Ascending aorta (tissue), 2 donors: ENCODE data around the gene SUGT1. TPM values are rescaled to one million over a fixed set of nuclear protein-coding genes. Genes with fewer than 3 reads are reported as not detected.
A peak's percentile ranks its signal among the peaks of the same experiment; 100 is the strongest.

Experiments used
- DNase-seq, 2 donors: peaks; one replicate each; pipeline ENCODE4 v3.0.0-alpha.2; 2019; ENCODE audit warnings: low spot score in 2 of 2
- H3K27ac ChIP-seq, 2 donors: fragments of 200-600 bp; sonication (generic); one replicate each; pipeline ENCODE4 v1.5.1; 2016 to 2017; ENCODE audit warnings: mild to moderate bottlenecking in 1 of 2
- H3K27me3 ChIP-seq: fragments of 200-600 bp; sonication (generic); one replicate; pipeline ENCODE4 v1.5.1; 2017
- H3K36me3 ChIP-seq, 2 donors: fragments of 200-600 bp; sonication (generic); one replicate each; pipeline ENCODE4 v1.5.1; 2016
- H3K4me1 ChIP-seq, 2 donors: fragments of 200-600 bp; sonication (generic); one replicate each; pipeline ENCODE4 v1.5.1; 2016 to 2017; ENCODE audit warnings: mild to moderate bottlenecking in 1 of 2
- H3K4me3 ChIP-seq, 2 donors: fragments of 200-600 bp; sonication (generic); one replicate each; pipeline ENCODE4 v1.5.1; 2016 to 2017; ENCODE audit warnings: mild to moderate bottlenecking in 1 of 2
- H3K9me3 ChIP-seq, 2 donors: fragments of 200-600 bp; sonication (generic); one replicate each; pipeline ENCODE4 v1.5.1; 2016
- intact Hi-C: fragments of 100-400 bp; cut with DNase I; formaldehyde crosslinking; loops from one replicate; pipeline ENCODE4 v1.15.1; 2023
- total RNA-seq: library from RNA; depleted of rRNA; stranded (reverse); fragments of >200 nt; gene quantifications from one replicate; pipeline ENCODE4 v1.1.0, GENCODE V29; 2016
- TF ChIP-seq, protein P1 (sequence below), 3 experiments: fragments of 200-600 bp in 2 of 3; fragments of 450-650 bp in 1 of 3; sonication (generic) in 2 of 3; IDR thresholded peaks; one replicate each; pipeline ENCODE4 v1.5.1; 2016 to 2019; ENCODE audit warnings: antibody characterized with exemption in 3 of 3, mild to moderate bottlenecking in 1 of 3, moderate library complexity in 1 of 3

The SUGT1 gene
- total RNA-seq, 1 donor from 2014 or later = 8.8 TPM

DNA sequence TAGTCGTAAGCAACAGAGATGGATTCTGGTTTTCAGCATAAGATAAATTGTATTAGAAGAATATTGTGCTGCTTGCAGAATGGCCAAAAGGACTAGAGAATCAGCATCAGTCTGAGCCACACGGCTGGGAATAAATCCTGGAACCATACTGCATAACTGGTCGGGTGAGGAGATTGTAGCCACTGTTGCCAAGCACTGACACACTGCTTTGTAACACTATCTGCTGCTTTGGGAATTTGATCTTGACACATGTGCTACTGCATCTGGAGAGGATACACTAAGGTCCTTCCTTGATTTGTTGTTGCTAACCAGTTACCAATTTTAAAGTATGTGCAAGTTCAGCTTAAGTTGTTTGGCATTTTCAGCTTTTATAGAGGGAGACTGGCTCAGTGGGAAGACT, 8.5 kb upstream of the SUGT1 start:
- H3K27me3 ChIP-seq = no peaks in the 10 kb centered on the region
- intact Hi-C loops = no loop called here
- peaks cover 3 to 24% of the 10 kb centered on the region in 2 donors for H3K36me3 ChIP-seq
- no peaks in the 10 kb centered on the region for H3K4me1 ChIP-seq
- no peak overlapping the region for H3K27ac ChIP-seq
- TF ChIP-seq, protein P1, sequence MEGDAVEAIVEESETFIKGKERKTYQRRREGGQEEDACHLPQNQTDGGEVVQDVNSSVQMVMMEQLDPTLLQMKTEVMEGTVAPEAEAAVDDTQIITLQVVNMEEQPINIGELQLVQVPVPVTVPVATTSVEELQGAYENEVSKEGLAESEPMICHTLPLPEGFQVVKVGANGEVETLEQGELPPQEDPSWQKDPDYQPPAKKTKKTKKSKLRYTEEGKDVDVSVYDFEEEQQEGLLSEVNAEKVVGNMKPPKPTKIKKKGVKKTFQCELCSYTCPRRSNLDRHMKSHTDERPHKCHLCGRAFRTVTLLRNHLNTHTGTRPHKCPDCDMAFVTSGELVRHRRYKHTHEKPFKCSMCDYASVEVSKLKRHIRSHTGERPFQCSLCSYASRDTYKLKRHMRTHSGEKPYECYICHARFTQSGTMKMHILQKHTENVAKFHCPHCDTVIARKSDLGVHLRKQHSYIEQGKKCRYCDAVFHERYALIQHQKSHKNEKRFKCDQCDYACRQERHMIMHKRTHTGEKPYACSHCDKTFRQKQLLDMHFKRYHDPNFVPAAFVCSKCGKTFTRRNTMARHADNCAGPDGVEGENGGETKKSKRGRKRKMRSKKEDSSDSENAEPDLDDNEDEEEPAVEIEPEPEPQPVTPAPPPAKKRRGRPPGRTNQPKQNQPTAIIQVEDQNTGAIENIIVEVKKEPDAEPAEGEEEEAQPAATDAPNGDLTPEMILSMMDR (IDR thresholded peaks at IDR 0.05) = no peak
- no peak overlapping the region for H3K4me3 ChIP-seq
- H3K9me3 ChIP-seq = no peaks in the 10 kb centered on the region
- DNase-seq = no peak

DNA sequence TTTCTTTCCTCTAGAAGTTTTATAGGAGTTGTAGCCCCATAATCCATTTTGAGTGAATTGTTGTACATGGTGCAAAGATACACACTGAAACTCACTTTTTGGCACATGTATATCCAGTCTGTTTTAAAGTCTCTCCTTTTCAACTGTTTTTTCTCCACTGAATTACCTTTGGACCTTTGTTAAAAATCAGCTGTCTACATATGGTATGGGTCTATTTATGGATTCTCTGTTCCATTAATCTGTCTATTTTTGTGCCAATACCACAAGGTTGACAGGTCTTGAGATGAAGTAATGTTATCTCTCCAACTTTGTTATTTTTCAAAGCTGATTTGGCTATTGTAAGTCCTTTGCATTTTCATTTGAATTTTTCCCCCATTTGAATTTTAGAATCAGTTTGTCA, 5.7 kb upstream of the SUGT1 start:
- Histone ChIP-seq H3K27me3 (no peaks in the 10 kb centered on the region), H3K4me3 (no peak overlapping the region), H3K9me3 (no peaks in the 10 kb centered on the region), H3K27ac (no peak overlapping the region), H3K36me3 (peaks cover 6 to 20% of the 10 kb centered on the region in 2 donors), H3K4me1 (peaks cover 0 to 13% of the 10 kb centered on the region in 2 donors)
- TF ChIP-seq, protein P1 (IDR thresholded peaks at IDR 0.05) = no peak
- no peak for DNase-seq
- intact Hi-C loops = no loop called here

DNA sequence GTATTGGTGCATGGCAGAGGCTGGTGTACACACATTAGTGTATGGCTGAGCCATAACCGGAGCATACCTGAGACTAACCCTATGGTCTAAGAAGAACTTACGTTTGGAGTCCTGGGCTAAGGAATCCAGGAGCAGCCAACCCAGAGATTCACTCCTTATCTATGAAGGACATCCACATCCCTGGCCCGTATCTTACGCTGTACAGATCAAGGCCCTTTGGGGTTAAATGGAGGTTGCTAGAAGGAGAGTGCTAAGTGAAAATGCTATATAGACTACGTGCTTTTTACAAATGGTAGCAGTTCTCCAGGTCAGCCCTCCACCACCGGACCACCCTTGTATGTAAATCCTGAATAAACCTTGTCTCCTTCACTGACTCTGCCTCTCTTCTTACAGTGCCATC, 1.9 kb upstream of the SUGT1 start:
- no peak for DNase-seq
- TF ChIP-seq, protein P1 (IDR thresholded peaks at IDR 0.05) = no peak
- Histone ChIP-seq H3K4me1 (peaks cover 4 to 29% of the 10 kb centered on the region in 2 donors), H3K9me3 (no peaks in the 10 kb centered on the region), H3K27me3 (no peaks in the 10 kb centered on the region), H3K27ac (no peak overlapping the region), H3K4me3 (peak overlapping the region in 1 of 2 donors; percentile 83), H3K36me3 (peaks cover 4 to 11% of the 10 kb centered on the region in 2 donors)
- intact Hi-C loops = no loop called here

DNA sequence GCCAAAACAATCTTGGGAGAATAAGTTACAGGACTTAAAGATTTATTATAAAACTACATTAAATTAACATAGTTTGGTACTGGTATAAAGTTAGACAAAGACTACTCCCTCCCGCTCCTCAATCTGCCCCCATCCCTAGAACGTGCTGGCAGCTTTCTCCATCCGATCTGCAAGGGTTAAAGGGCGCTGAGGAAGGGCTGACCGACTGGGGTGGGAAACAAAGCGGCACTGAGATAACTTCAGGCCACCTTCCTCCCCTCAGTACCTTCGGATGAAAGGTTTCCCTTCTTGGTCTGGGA, 790 bp upstream of the SUGT1 start:
- TF ChIP-seq, protein P1 (IDR thresholded peaks at IDR 0.05) = no peak
- H3K4me1 ChIP-seq = peaks cover 4 to 29% of the 10 kb centered on the region in 2 donors
- no peaks in the 10 kb centered on the region for H3K9me3 ChIP-seq
- no peak for DNase-seq
- H3K27ac ChIP-seq = peak overlapping the region; percentile 95 to 97
- intact Hi-C loops = loop anchor here (1.0 to 2.0 kb wide), 3 partner anchors 35 to 197 kb away; partner anchors contain the start of gene CKAP2
- no peaks in the 10 kb centered on the region for H3K27me3 ChIP-seq
- peak overlapping the region; percentile 83 to 96 for H3K4me3 ChIP-seq
- H3K36me3 ChIP-seq = peaks cover 4 to 11% of the 10 kb centered on the region in 2 donors

DNA sequence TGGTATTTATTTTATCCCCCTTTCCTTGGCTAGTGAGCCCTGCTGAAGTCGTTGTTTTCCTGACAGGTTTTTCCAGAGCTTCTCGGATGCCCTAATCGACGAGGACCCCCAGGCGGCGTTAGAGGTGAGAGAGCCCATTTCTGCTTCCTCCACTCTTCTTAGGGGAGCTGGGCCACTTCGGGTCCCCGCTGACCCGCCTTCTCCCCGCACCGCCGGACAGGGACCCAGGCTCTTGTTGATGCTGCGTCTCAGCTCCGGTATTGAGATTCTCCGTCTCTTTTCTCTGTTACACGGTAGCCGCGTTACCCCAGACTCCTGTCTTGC, 306 bp downstream of the SUGT1 start:
- intact Hi-C loops = loop anchor here (1.0 to 2.0 kb wide), 4 partner anchors 36 to 198 kb away; partner anchors contain the start of gene CKAP2
- Histone ChIP-seq H3K27ac (peak overlapping the region; percentile 95 to 97), H3K27me3 (no peaks in the 10 kb centered on the region), H3K9me3 (no peaks in the 10 kb centered on the region), H3K4me3 (peak overlapping the region; percentile 83 to 96), H3K4me1 (peaks cover 4 to 29% of the 10 kb centered on the region in 2 donors), H3K36me3 (peaks cover 4 to 15% of the 10 kb centered on the region in 2 donors)
- DNase-seq = no peak
- TF ChIP-seq, protein P1 (IDR thresholded peaks at IDR 0.05) = no peak

DNA sequence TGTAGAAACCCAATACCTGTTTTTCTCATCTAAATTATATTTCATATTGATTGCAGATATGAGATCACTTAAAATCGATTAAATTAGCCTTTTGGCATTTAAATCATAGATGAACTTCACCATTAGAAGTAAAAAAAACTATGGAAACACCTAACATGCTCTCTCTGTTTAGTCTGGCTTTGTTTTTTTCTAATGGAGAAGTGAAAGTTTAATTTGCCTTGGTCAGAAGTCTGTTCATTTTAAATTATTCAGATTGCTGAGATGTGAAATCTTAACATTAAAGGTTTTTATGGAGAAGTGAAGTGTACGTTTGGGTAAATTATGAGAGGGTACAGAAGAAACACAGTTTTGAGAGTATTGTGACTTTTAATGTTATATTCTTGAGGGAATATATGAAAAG, 6.7 kb downstream of the SUGT1 start:
- Histone ChIP-seq H3K9me3 (no peaks in the 10 kb centered on the region), H3K36me3 (peaks cover 22 to 43% of the 10 kb centered on the region in 2 donors), H3K4me3 (no peak overlapping the region), H3K27ac (no peak overlapping the region), H3K27me3 (no peaks in the 10 kb centered on the region), H3K4me1 (peaks cover 0 to 7% of the 10 kb centered on the region in 2 donors)
- TF ChIP-seq, protein P1 (IDR thresholded peaks at IDR 0.05) = no peak
- DNase-seq = no peak
- intact Hi-C loops = no loop called here
